Activated CD8-positive, alpha-beta T cell treated with anti-CD3 and anti-CD28 coated beads for 36 hours (primary cell): ENCODE measurements around the gene SLC27A3. TPM values are rescaled to one million over a fixed set of nuclear protein-coding genes. Genes with fewer than 3 reads are reported as not detected.

Experiments used
- ATAC-seq: fragments of 200-7000 bp; cut with Tn5 transposase; one replicate; pipeline ENCODE4 v1.10.0; 2021; ENCODE audit warnings: mild to moderate bottlenecking, moderate library complexity
- CTCF ChIA-PET: fragments of 350-600 bp; sonication (Branson Sonifier 250); formaldehyde crosslinking; loops from one replicate; lab custom pipeline; 2021; ENCODE audit warnings: antibody characterized with exemption; lab: Charles Lee
- POLR2A ChIA-PET: fragments of 350-600 bp; sonication (Branson Sonifier 250); formaldehyde crosslinking; loops from one replicate; lab custom pipeline; 2021; ENCODE audit warnings: antibody characterized with exemption; lab: Charles Lee
- DNase-seq: peaks from one replicate; pipeline ENCODE4 v3.0.0-alpha.2; 2020
- H3K27ac Mint-ChIP-seq: one replicate; pipeline ENCODE4 v1.8.0; 2021; ENCODE audit warnings: mild to moderate bottlenecking, mixed read lengths
- H3K27me3 Mint-ChIP-seq: one replicate; pipeline ENCODE4 v1.8.0; 2021; ENCODE audit warnings: mixed read lengths
- H3K36me3 Mint-ChIP-seq: one replicate; pipeline ENCODE4 v1.8.0; 2021; ENCODE audit warnings: low read depth, mixed read lengths
- H3K4me1 Mint-ChIP-seq: one replicate; pipeline ENCODE4 v1.8.0; 2021; ENCODE audit warnings: low read depth, mixed read lengths
- H3K4me3 Mint-ChIP-seq: one replicate; pipeline ENCODE4 v1.8.0; 2021; ENCODE audit warnings: mild to moderate bottlenecking, moderate library complexity, mixed read lengths
- H3K9me3 Mint-ChIP-seq: one replicate; pipeline ENCODE4 v1.8.0; 2021; ENCODE audit warnings: mixed read lengths
- CTCF ChIP-seq: fragments of 200-600 bp; IDR thresholded peaks from one replicate; pipeline ENCODE4 v1.8.0; 2022; ENCODE audit warnings: antibody characterized with exemption, mild to moderate bottlenecking
- intact Hi-C: fragments of 100-400 bp; cut with micrococcal nuclease; formaldehyde crosslinking; loops from one replicate; pipeline ENCODE4 v1.10.0; 2022
- total RNA-seq, 2 experiments: library from RNA; stranded (reverse); gene quantifications; one replicate each; pipeline ENCODE4 v1.2.3, GENCODE V29; 2021

Gene SLC27A3
- total RNA-seq, 2 experiments from 2014 or later: 7.2 to 10.0 TPM

- TF ChIP-seq CTCF: no peak
- POLR2A ChIA-PET: interaction anchor here (0.6 kb wide), 1 partner anchor 1798 kb away, joined by 3 read pairs; no protein-coding TSS in a partner anchor
- intact Hi-C loops: no loop called here
- Mint-ChIP-seq H3K36me3 (peaks cover 25% of the 10 kb centered on the region), H3K27me3 (no peaks in the 10 kb centered on the region), H3K9me3 (no peaks in the 10 kb centered on the region), H3K27ac (no peak overlapping the region), H3K4me1 (no peaks in the 10 kb centered on the region), H3K4me3 (no peak overlapping the region)
- no peak for ATAC-seq
- no peak for DNase-seq
- CTCF ChIA-PET: no interaction called here
These were observed 7.7 kb upstream of the SLC27A3 start for GRCh38 chr1:153767519-153767918.

GRCh38 chr1:153768316-153769181, 6.7 kb upstream of the SLC27A3 start:
- TF ChIP-seq CTCF: no peak
- Mint-ChIP-seq H3K9me3 (no peaks in the 10 kb centered on the region), H3K27ac (no peak overlapping the region), H3K27me3 (no peaks in the 10 kb centered on the region), H3K36me3 (peaks cover 27% of the 10 kb centered on the region), H3K4me3 (no peak overlapping the region), H3K4me1 (peaks cover 7% of the 10 kb centered on the region)
- CTCF ChIA-PET: no interaction called here
- intact Hi-C loops: no loop called here
- ATAC-seq (no peak), DNase-seq (no peak)
- POLR2A ChIA-PET: interaction anchor here (0.6 kb wide), 1 partner anchor 1797 kb away, joined by 3 read pairs; no protein-coding TSS in a partner anchor

GRCh38 chr1:153769221-153769620, 6.0 kb upstream of the SLC27A3 start:
- ATAC-seq (no peak), DNase-seq (no peak)
- TF ChIP-seq CTCF: no peak
- intact Hi-C loops: no loop called here
- CTCF ChIA-PET: interaction anchor here (1.2 kb wide), 1 partner anchor 218 kb away, joined by 3 read pairs; no protein-coding TSS in a partner anchor
- H3K27me3 Mint-ChIP-seq: no peaks in the 10 kb centered on the region
- POLR2A ChIA-PET: no interaction called here
- H3K36me3 Mint-ChIP-seq: peaks cover 29% of the 10 kb centered on the region
- H3K27ac Mint-ChIP-seq: no peak overlapping the region
- no peak overlapping the region for H3K4me3 Mint-ChIP-seq
- no peaks in the 10 kb centered on the region for H3K9me3 Mint-ChIP-seq
- peaks cover 14% of the 10 kb centered on the region for H3K4me1 Mint-ChIP-seq

GRCh38 chr1:153770797-153771196, 4.4 kb upstream of the SLC27A3 start:
- no peak for TF ChIP-seq CTCF
- CTCF ChIA-PET: interaction anchor here (1.1 kb wide), 1 partner anchor 237 kb away, joined by 3 read pairs; no protein-coding TSS in a partner anchor
- H3K4me1 Mint-ChIP-seq: peaks cover 21% of the 10 kb centered on the region
- peaks cover 27% of the 10 kb centered on the region for H3K36me3 Mint-ChIP-seq
- intact Hi-C loops: no loop called here
- no peak overlapping the region for H3K4me3 Mint-ChIP-seq
- no peaks in the 10 kb centered on the region for H3K9me3 Mint-ChIP-seq
- no peaks in the 10 kb centered on the region for H3K27me3 Mint-ChIP-seq
- POLR2A ChIA-PET: interaction anchor here (1.0 to 1.5 kb wide), 2 partner anchors 8 to 11 kb away, joined by 3 read pairs; no protein-coding TSS in a partner anchor
- ATAC-seq: no peak
- no peak for DNase-seq
- H3K27ac Mint-ChIP-seq: no peak overlapping the region

- ChIA-PET CTCF (interaction anchor here (1.1 to 1.8 kb wide), 2 partner anchors 133 to 237 kb away, joined by 3 to 4 read pairs; no protein-coding TSS in a partner anchor), POLR2A (interaction anchor here (1.0 to 1.5 kb wide), 2 partner anchors 8 to 12 kb away, joined by 3 read pairs; no protein-coding TSS in a partner anchor)
- peaks cover 23% of the 10 kb centered on the region for H3K4me1 Mint-ChIP-seq
- no peak for DNase-seq
- H3K36me3 Mint-ChIP-seq: peaks cover 27% of the 10 kb centered on the region
- H3K27ac Mint-ChIP-seq: no peak overlapping the region
- H3K9me3 Mint-ChIP-seq: no peaks in the 10 kb centered on the region
- TF ChIP-seq CTCF: no peak
- intact Hi-C loops: no loop called here
- no peak overlapping the region for H3K4me3 Mint-ChIP-seq
- ATAC-seq: no peak
- H3K27me3 Mint-ChIP-seq: no peaks in the 10 kb centered on the region
These were observed 3.9 kb upstream of the SLC27A3 start for GRCh38 chr1:153771261-153771660.
